ENCODE measurements around the gene EIF5.

The EIF5 gene

DNA sequence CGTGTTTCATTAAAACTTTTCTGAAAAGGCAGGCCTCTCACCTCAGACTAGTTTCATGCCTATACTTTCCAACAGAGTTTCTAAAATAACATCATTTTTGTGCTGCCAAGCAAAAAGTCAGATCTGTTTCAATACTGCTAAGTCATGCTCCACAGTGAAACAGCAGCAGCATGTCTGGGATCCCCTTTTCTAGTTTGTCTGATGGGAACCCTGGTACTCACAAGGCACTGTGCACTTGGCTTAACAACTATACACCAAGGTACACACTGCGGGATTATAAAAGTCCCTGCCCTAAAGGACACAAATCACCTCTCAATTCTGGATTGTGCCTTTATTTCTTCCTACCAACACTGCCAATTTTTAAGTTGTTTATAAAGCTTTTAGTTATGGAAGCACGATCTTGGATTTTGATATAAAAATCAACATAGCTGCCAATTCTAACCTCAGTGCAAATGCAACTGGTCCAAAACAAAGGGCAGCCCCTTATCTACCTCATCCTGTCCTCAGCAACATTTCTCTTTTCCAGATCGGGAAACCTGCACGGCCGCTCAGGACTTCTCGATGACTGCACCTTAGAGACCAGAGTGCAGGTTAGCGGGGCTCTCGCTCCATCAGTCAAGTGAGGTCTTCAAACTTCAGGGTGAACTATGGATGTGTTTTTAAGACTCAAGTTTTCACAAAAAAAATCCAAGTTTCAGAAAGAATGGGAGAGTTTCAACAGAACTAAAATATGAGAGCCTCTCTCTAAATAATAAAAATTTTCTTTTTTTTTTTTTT lies 1.7 kb upstream of the EIF5 start:
- in situ Hi-C loops (cut with HindIII; ENCODE audit: low sequenced_read_pairs): no loop called here
- no peak for DNase-seq (ENCODE audit: low read depth)
- TF ChIP-seq, protein P1, sequence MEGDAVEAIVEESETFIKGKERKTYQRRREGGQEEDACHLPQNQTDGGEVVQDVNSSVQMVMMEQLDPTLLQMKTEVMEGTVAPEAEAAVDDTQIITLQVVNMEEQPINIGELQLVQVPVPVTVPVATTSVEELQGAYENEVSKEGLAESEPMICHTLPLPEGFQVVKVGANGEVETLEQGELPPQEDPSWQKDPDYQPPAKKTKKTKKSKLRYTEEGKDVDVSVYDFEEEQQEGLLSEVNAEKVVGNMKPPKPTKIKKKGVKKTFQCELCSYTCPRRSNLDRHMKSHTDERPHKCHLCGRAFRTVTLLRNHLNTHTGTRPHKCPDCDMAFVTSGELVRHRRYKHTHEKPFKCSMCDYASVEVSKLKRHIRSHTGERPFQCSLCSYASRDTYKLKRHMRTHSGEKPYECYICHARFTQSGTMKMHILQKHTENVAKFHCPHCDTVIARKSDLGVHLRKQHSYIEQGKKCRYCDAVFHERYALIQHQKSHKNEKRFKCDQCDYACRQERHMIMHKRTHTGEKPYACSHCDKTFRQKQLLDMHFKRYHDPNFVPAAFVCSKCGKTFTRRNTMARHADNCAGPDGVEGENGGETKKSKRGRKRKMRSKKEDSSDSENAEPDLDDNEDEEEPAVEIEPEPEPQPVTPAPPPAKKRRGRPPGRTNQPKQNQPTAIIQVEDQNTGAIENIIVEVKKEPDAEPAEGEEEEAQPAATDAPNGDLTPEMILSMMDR (IDR thresholded peaks at IDR 0.05; ENCODE audit: low read depth, low read length, missing control alignments): no peak
- H3K4me3 ChIP-seq (ENCODE audit: low read depth, low read length): no peak overlapping the region

GRCh38 chr14:103334644-103335622 lies 896 bp downstream of the EIF5 start:
- TF ChIP-seq, protein P1 (IDR thresholded peaks at IDR 0.05; ENCODE audit: low read depth, low read length, missing control alignments): no peak
- H3K4me3 ChIP-seq (ENCODE audit: low read depth, low read length): peak overlapping the region; percentile 78
- peak; percentile 20 for DNase-seq (ENCODE audit: low read depth)
- in situ Hi-C loops (cut with HindIII; ENCODE audit: low sequenced_read_pairs): no loop called here

DNA sequence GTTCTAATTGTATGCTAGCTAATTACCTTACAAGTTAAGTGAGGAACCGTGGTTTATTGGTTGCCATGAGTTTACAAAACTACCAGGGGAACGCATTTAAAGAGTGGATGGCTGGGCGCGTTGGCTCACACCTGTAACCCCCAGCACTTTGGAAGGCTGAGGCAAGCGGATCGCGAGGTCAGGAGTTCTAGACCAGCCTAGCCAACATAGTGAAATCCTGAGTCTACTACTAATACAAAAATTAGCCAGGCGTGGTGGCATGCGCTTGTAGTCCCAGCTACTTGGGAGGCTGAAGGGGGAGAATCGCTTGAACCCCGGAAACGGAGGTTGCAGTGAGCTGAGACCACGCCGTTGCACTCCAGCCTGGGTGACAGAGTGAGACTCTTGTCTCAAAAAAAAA lies 2.2 kb downstream of the EIF5 start:
- H3K4me3 ChIP-seq (ENCODE audit: low read depth, low read length): peak overlapping the region; percentile 78
- in situ Hi-C loops (cut with HindIII; ENCODE audit: low sequenced_read_pairs): no loop called here
- DNase-seq (ENCODE audit: low read depth): no peak
- TF ChIP-seq, protein P1 (IDR thresholded peaks at IDR 0.05; ENCODE audit: low read depth, low read length, missing control alignments): no peak

DNA sequence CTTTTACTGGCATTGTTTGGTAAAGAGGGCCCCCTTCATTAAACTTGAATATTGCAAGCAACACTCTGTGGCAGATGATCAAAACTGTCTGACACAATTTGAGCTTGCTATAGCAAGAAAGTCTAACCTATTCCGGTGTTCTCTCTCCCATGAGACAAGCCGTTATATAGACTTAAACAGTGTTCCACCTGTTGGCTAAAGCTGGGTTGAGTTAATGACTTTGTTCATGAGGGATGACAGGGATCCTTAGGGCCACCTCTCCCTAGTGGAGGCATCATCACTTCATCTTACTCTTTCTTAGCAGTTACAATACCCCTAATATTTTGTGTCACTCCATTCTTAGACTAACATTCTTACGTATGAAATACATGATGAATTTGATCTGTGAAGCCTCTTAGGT lies 3.8 kb downstream of the EIF5 start:
- no peak overlapping the region for H3K4me3 ChIP-seq (ENCODE audit: low read depth, low read length)
- DNase-seq (ENCODE audit: low read depth): no peak
- in situ Hi-C loops (cut with HindIII; ENCODE audit: low sequenced_read_pairs): no loop called here
- TF ChIP-seq, protein P1 (IDR thresholded peaks at IDR 0.05; ENCODE audit: low read depth, low read length, missing control alignments): no peak

GRCh38 chr14:103339561-103339960 lies 5.5 kb downstream of the EIF5 start:
- DNase-seq (ENCODE audit: low read depth): no peak
- no peak overlapping the region for H3K4me3 ChIP-seq (ENCODE audit: low read depth, low read length)
- TF ChIP-seq, protein P1 (IDR thresholded peaks at IDR 0.05; ENCODE audit: low read depth, low read length, missing control alignments): no peak
- in situ Hi-C loops (cut with HindIII; ENCODE audit: low sequenced_read_pairs): no loop called here

DNA sequence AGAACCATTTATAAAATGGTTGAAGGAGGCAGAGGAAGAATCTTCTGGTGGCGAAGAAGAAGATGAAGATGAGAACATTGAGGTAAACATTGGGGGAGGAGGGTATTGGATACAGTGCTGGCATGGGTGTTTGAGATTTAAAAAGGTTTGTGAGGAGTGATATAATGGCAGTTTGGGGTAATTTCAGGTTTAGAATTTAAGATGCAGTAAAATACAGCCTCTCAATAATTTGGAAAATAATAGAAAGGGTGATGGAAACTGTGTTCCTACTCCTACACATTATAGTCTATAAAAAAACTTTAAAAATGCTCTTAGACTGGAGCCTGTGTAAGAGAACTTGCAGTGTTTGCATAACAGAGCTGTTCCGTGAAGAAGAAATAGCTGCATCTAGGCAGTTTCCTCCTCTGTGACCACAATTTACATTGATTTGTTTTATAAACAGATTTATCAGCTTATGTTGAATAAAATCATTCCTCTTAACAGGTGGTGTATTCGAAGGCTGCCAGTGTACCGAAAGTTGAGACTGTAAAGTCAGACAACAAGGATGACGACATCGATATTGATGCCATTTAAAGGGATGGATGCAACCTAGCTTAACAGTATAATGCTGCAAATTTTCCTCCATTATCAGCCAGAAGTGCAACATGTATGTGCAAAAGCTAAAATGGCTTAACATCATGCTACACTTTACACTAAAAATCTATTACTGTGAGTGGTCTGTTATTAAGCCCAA lies 6.6 kb downstream of the EIF5 start:
- DNase-seq (ENCODE audit: low read depth): no peak
- in situ Hi-C loops (cut with HindIII; ENCODE audit: low sequenced_read_pairs): no loop called here
- TF ChIP-seq, protein P1 (IDR thresholded peaks at IDR 0.05; ENCODE audit: low read depth, low read length, missing control alignments): no peak
- no peak overlapping the region for H3K4me3 ChIP-seq (ENCODE audit: low read depth, low read length)

All from astrocyte of the cerebellum (primary cell).